Heart right ventricle (tissue), 16 donors: ENCODE results near the gene PDE4D. TPM values are rescaled to one million over a fixed set of nuclear protein-coding genes. Genes with fewer than 3 reads are reported as not detected.
A peak's percentile ranks its signal among the peaks of the same experiment; 100 is the strongest.

Source experiments
- ATAC-seq, 8 donors: fragments of 200-7000 bp; cut with Tn5 transposase; one replicate each; pipeline ENCODE4 v1.9.1; 2020; ENCODE audit warnings: mild to moderate bottlenecking in 8 of 8, moderate library complexity in 8 of 8, moderate number of reproducible peaks in 1 of 8
- DNase-seq, 2 donors: peaks; one replicate each; pipeline ENCODE4 v3.0.0-alpha.2; 2020
- H3K27ac ChIP-seq, 10 donors: fragments of 200-600 bp; sonication (generic) in 2 of 10; one replicate each; pipeline versions ENCODE4 v1.5.0 to v1.8.0; 2020 to 2022; ENCODE audit warnings: mild to moderate bottlenecking in 3 of 10
- H3K27me3 ChIP-seq, 7 donors: fragments of 200-600 bp; one replicate each; pipeline ENCODE4 v1.8.0; 2021 to 2022; ENCODE audit warnings: mild to moderate bottlenecking in 2 of 7
- H3K36me3 ChIP-seq, 9 donors: fragments of 200-600 bp; sonication (generic) in 1 of 9; one replicate each; pipeline versions ENCODE4 v1.5.0 to v1.8.0; 2020 to 2022; ENCODE audit warnings: mild to moderate bottlenecking in 2 of 9
- H3K4me1 ChIP-seq, 9 donors: fragments of 200-600 bp; sonication (generic) in 1 of 9; one replicate each; pipeline versions ENCODE4 v1.5.0 to v1.8.0; 2020 to 2022; ENCODE audit warnings: mild to moderate bottlenecking in 4 of 9
- H3K4me3 ChIP-seq, 10 donors: fragments of 200-600 bp; sonication (generic) in 2 of 10; one replicate each; pipeline versions ENCODE4 v1.5.0 to v1.8.0; 2020 to 2022; ENCODE audit warnings: mild to moderate bottlenecking in 7 of 10, moderate library complexity in 2 of 10
- H3K9me3 ChIP-seq, 11 donors: fragments of 200-600 bp in 10 of 11; sonication (generic) in 2 of 11; one replicate each; pipeline versions ENCODE4 v1.5.0 to v1.8.0; 2013 to 2022; ENCODE audit warnings: mild to moderate bottlenecking in 2 of 11, control low read depth in 1 of 11, moderate library complexity in 1 of 11
- CTCF ChIP-seq, 9 donors: fragments of 200-600 bp; sonication (generic) in 2 of 9; IDR thresholded peaks; one replicate each; pipeline versions ENCODE4 v1.5.0 to v1.8.0; 2021 to 2022; ENCODE audit warnings: antibody characterized with exemption in 9 of 9, mild to moderate bottlenecking in 5 of 9, moderate library complexity in 1 of 9
- WGBS, 2 donors: extraction: QIAGEN DNeasy Blood & Tissue Kit; methylation state at CpG; one replicate each; pipeline ENCODE4 v1.1.7; 2013; ENCODE audit warnings: inconsistent platforms in 1 of 2; 5-methylcytosine and 5-hydroxymethylcytosine counted together
- intact Hi-C, 10 donors: fragments of 100-400 bp; cut with DNase I; formaldehyde crosslinking; loops; one replicate each; pipeline versions ENCODE4 v1.11.1 to v1.14.2; 2022
- polyA plus RNA-seq, 2 donors: library from polyadenylated mRNA; stranded (reverse); fragments of 200-250 nt; gene quantifications; one replicate each; pipeline ENCODE4 v1.2.3, GENCODE V29; 2013
- total RNA-seq, 10 donors: library from RNA; stranded (reverse); fragmentation: NEBNext Ultra II Directional in 3 of 10; extraction: Animal tissue kit (Norgen Biotek cat#: 25700) in 3 of 10; gene quantifications; one replicate each; pipeline versions ENCODE4 v1.2.1 to v1.2.4, GENCODE V29; 2021 to 2023
- donor health status: Arrhythmogenic right ventricular cardiomyopathy.
- donor health status: ischemic (EF 13 %, LVEDD 7.1; RV severe dilation, severe dysfunction).
- donor health status: healthy with polysubstance abuse.
- donor health status: DM: no; HTN: yes; CAD: no.
- donor health status: DM: no; HTN: no; CAD: no.
- donor health status: ischemic (EF 25% LVEDD 6.9; RV normal size, moderate dysfunction).
- donor health status: ischemic (EF 25% LVEDD 5.7; RV mildly dilated, moderate dysfunction).
- donor health status: healthy.
- donor health status: DM: yes; HTN: yes; CAD: no.
- donor health status: Ischemic cardiomyopathy.
- donor health status: ischemic (EF 35%, LVEDD 5.7; RV mildly dilated, moderate dysfunction).
- donor health status: nonischemic (EF 11% LVEDD 7.7; RV severe dilation, severe dysfunction).
- donor health status: DM: yes; HTN: yes; CAD: no.
- donor health status: PGD.
- donor health status: ischemic (EF 29% LVEDD 5.4; RV normal size, mild dysfunction).
- donor health status: nonischemic (EF 23%, LVEDD 6.1; RV moderate dilation, normal function).

PDE4D gene
- total and polyA plus RNA-seq, 12 donors = 5.8 to 83.2 (median 39.5) TPM

DNA sequence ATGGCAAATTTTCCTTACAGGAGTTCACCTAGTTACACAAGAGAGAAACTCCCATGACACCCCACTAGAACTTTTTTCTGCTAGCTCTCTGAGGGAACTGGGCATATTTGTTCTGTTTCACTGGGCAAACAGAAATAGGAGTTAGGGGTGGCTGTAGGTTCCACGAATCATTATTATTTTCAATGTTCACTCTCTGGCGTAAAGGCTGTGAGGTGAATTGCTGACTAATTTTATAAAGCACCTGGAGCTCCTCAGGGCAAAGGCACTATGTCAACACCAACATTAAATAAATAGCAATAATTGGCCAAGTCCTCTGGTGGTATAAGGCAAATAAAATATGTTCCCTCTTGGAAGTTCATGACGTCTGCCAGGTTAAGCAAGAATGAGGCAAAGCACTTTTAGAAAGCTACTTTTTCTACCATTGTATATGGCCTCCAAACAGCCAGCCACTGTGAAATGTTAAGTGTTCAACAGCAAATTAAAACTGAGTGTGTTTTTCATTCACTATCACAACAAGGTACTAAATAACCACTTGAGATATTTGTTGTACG is 344.6 kb downstream of the PDE4D start:
- Histone ChIP-seq H3K4me3 (no peak overlapping the region), H3K27ac (no peak overlapping the region), H3K9me3 (no peaks in the 10 kb centered on the region), H3K27me3 (no peaks in the 10 kb centered on the region), H3K4me1 (peaks cover 0 to 7% (median 4%) of the 10 kb centered on the region in 9 donors), H3K36me3 (no peaks in the 10 kb centered on the region)
- DNase-seq = no peak
- intact Hi-C loops = no loop called here
- no peak for TF ChIP-seq CTCF (IDR thresholded peaks at IDR 0.05)
- WGBS, 2 donors = 69 to 78% methylated on average over 4 of the region's 4 CpGs
- ATAC-seq = no peak

DNA sequence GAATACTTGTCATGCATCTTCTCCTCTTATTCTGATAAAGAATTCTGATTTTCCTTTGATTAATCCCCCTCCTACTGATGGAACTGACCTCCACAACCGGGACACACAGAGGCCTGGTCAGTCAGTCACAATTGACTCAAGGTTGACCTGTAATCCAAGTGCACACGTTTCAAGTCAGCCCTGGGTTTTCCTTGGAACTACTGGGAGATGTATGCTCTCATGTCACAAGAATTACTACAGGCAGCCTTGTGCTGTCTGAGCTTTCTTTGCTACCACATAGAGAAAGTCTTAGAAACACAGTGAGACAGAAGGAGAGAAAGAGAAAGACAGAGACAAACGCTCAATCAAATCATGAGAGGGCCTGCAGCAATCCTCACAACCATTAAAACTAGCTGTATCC is 345.8 kb downstream of the PDE4D start:
- Histone ChIP-seq H3K4me3 (no peak overlapping the region), H3K9me3 (no peaks in the 10 kb centered on the region), H3K27me3 (no peaks in the 10 kb centered on the region), H3K4me1 (peaks cover 6 to 18% (median 14%) of the 10 kb centered on the region in 9 donors), H3K27ac (no peak overlapping the region), H3K36me3 (no peaks in the 10 kb centered on the region)
- ATAC-seq (no peak), DNase-seq (no peak)
- WGBS, 2 donors = 67 to 74% methylated on average over 3 of the region's 3 CpGs
- intact Hi-C loops = no loop called here
- no peak for TF ChIP-seq CTCF (IDR thresholded peaks at IDR 0.05)

- DNase-seq (no peak), ATAC-seq (no peak)
- intact Hi-C loops = no loop called here
Measured at GRCh38 chr5:59544573-59544972, 349.0 kb downstream of the PDE4D start.

GRCh38 chr5:59543821-59544442 is 349.6 kb downstream of the PDE4D start:
- DNase-seq (no peak), ATAC-seq (peak in 5 of 8 donors; percentile 11 to 56 (median 35))
- H3K27me3 ChIP-seq = no peaks in the 10 kb centered on the region
- WGBS, 2 donors = 51 to 55% methylated on average over 2 of the region's 2 CpGs
- H3K4me1 ChIP-seq = peaks cover 7 to 26% (median 14%) of the 10 kb centered on the region in 9 donors
- peak overlapping the region in 2 of 10 donors; percentile 4 to 42 for H3K27ac ChIP-seq
- H3K9me3 ChIP-seq = no peaks in the 10 kb centered on the region
- TF ChIP-seq CTCF (IDR thresholded peaks at IDR 0.05) = no peak
- H3K36me3 ChIP-seq = no peaks in the 10 kb centered on the region
- intact Hi-C loops = no loop called here
- no peak overlapping the region for H3K4me3 ChIP-seq

More at GRCh38 chr5:59544573-59544972, 349.0 kb downstream of the PDE4D start:
- WGBS, 2 donors = 94 to 96% methylated on average over 2 of the region's 2 CpGs
- Histone ChIP-seq H3K4me3 (no peak overlapping the region), H3K36me3 (no peaks in the 10 kb centered on the region), H3K9me3 (no peaks in the 10 kb centered on the region), H3K27me3 (no peaks in the 10 kb centered on the region), H3K4me1 (peaks cover 7 to 26% (median 14%) of the 10 kb centered on the region in 9 donors), H3K27ac (no peak overlapping the region)
- TF ChIP-seq CTCF (IDR thresholded peaks at IDR 0.05) = no peak
